CD4-positive, alpha-beta T cell treated with Interferon gamma for 1 hour (primary cell): ENCODE results near the gene ITGA2B.
"Not testable (repeated sequence)": the region's sequence is repeated elsewhere in the genome, so short reads cannot be mapped to it uniquely, and the experiment has no call there.

Experiments
- DNase-seq: peaks from one replicate; pipeline ENCODE4 v3.0.0-alpha.2; 2020

The ITGA2B gene

GRCh38 chr17:44389281-44389680 is at the start of gene ITGA2B:
TSS of gene ITGA2B (minus strand) at chr17:44389649. CDS start at chr17:44389473, 176 bp downstream.
- DNase-seq = no peak

DNA sequence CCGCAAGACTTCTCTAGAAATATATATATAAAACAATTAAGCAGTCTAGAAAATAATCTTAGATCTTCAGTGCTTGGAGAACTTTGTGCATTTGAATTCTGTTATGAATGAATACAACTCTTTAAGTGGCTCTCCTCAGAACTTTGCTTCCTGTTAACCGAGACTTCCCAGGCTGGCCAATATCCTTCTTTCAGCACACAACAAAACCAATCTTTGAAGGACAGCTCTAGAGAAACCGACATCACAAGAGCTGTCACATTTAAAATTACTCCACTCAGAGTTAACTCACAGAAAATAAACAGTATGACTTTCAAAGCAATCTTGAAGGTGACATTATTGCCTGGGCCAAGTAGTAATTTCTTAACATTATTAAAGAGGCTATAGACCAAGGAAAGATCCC is 49.7 kb upstream of the ITGA2B start:
- DNase-seq = no peak

- DNase-seq = no peak
Measured at GRCh38 chr17:44438636-44439035, 49.2 kb upstream of the ITGA2B start.

- no peak for DNase-seq
Measured at GRCh38 chr17:44436336-44436735, 46.9 kb upstream of the ITGA2B start.

DNA sequence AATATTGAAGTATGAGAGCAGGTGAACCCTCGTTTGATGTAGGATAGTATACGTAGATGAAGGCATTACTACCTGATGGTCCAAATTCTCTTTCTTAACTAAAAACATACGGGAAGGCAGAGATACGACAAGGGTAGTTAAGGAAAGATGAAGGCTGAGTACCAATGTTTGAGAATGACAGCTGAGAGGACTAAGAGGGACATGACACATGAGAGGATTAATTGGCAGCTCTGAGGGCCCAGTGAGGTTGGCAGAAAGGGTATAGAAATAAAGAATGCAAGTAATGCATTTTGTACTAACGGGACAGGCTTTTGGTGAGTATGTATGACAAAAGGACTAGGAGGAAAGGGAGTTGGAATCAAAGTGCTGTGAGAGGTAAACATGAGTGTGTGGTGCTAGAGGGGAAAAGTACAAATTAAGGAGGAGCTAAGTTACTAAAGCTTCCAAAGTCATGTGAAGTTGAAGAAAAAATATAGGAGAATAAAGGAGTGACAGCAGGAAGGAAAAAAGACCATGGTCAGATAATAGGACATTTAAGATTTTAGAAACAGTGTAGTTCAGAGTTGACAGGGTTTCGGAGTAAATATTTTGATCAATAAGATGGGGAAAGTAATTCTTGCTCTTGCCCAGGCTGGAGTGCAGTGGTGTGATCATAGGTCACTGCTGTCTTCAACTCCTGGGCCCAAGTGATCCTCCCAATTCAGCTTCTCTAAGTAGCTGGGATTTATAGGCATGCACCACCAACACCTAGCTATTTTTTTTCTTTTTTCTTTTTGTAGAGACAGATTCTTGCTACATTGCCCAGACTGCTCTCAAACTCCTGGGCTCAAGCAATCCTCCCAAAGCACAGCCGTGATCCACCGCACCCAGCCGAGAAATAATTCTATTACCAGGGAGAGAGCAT is 43.1 kb upstream of the ITGA2B start:
- DNase-seq = no peak

- DNase-seq = no peak
Measured at GRCh38 chr17:44424828-44425461, 35.5 kb upstream of the ITGA2B start.

DNA sequence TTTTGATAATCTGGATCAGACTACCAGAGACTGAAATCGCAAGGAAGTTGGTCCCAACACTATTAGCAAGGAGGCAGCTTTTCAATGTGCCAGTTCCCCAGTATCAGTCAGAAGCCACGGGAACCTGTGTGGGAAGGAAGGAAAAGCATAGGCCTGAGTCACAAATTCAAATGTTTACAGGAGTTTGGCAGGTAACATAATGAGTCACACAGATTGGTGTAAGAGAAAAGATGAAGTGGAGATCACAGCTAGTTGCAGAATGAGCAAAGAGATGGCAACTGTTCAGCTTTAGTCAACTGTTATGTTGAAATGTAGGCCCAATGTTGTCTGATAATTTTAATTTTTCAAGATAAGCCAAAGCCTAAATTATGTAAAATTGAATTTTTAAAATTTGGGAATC is 28.1 kb upstream of the ITGA2B start:
- no peak for DNase-seq

DNA sequence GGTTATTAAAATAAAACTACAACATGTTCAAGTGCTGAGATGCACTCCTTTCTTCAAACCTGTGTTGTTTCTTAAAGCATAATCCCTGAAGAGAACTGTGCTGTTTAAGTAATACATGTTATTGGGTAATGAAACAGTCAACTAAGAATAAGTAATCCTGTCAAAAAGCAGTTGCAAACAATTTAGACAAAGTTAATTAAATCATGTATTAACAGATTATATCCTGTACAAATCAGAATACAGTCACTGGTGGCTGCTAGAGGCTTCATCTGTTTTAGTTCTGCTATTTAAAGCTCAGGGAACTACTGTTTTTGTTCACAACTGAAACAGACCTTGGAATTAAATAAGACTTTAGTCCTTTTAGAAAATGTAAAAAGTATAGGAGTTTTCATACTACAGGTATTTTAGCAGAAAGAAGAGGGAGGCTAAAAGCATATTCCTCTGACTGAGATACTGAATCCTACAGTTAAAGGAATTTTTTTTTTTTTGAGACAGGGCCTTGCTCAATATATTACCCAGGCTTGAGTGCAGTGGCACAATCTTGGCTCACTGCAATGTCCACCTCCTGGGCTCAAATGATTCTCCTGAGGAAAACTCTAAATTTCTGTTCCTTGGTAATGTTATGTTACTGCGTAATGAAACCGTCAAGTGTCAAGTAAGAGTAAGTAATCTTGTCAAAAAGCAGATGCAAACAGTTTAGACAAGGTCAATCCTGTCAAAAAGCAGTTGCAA is 27.3 kb upstream of the ITGA2B start:
- DNase-seq = no peak

GRCh38 chr17:44414394-44415155 is 25.1 kb upstream of the ITGA2B start:
- DNase-seq = no peak

- DNase-seq = no peak
Measured at GRCh38 chr17:44409309-44410028, 20.0 kb upstream of the ITGA2B start.

- DNase-seq = no peak
Measured at GRCh38 chr17:44408786-44409185, 19.3 kb upstream of the ITGA2B start.

DNA sequence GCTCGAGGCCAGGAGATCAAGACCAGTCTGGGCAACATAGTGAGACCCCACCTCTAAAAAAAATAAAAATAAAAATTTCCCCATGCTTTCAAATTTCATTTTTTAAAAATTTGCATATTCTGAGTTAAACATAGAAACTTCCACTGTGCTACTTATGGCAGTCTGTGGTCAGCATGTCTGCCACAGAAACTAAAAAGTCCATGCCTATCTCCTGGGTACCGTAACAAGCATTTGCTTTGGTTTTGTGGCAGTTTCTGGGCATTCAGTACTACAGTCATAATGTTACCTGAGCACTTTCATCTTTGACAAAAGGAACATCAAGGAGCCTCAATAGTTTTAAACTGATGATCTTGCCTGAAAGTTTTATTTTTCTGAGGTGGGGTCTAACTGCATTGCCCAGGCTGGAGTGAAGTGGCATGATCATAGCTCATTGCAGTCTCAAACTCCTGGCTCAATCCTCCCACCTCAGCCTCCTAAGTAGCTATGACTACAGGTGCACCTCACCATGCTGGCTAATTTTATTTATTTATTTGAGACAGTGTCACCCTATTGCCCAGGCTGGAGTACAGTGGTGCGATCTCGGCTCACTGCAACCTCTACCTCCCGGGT is 13.2 kb upstream of the ITGA2B start:
- DNase-seq = no peak

GRCh38 chr17:44400226-44400847 is 10.9 kb upstream of the ITGA2B start:
- DNase-seq = no peak

DNA sequence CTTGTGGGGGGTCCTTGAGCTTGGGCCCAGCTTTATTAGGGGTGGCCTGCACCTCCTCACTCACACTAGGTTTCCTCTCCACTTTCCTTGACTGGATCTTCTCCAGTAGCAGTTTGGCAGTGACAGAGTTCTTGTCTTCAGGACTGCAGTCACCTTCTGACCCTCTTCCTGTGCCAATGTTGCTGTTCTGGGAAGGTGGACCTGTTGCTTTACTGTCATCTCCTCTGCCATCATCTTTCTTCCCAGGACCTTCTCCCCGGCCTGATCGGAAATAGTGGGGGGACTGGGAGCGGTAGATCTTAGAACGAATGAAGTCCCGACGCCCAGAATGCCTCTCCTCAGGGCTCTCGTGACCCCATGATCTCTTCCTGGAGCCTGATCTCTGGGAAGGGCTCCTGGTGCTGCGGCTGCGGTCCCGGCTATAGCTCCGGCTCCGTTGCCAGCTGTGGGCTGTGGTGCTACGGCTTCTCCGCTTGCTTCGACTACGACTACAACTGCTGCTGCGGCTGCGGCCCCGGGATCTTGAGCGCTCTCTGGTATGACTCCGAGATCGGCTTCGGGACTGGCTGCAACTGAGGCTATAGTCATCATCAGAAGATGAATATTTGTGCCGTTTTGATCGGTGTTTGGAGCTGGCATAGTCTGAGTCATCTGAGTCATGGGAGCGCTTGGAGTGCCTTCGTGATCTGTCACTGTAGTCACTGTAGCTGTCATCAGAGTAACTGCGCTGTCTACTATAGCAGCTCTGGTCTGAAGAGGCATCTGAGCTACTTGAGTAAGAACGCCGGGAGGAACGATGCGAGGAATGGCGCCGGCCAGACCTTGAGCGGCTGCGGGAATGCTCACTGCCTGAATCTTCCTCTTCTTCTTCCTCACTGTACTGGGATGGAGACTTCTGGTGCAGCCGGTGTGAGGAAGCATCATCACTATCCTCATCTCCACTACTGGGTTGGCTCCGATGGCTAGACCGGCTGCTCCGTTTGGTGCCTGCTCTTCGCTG is 9.5 kb upstream of the ITGA2B start:
- no peak for DNase-seq

DNA sequence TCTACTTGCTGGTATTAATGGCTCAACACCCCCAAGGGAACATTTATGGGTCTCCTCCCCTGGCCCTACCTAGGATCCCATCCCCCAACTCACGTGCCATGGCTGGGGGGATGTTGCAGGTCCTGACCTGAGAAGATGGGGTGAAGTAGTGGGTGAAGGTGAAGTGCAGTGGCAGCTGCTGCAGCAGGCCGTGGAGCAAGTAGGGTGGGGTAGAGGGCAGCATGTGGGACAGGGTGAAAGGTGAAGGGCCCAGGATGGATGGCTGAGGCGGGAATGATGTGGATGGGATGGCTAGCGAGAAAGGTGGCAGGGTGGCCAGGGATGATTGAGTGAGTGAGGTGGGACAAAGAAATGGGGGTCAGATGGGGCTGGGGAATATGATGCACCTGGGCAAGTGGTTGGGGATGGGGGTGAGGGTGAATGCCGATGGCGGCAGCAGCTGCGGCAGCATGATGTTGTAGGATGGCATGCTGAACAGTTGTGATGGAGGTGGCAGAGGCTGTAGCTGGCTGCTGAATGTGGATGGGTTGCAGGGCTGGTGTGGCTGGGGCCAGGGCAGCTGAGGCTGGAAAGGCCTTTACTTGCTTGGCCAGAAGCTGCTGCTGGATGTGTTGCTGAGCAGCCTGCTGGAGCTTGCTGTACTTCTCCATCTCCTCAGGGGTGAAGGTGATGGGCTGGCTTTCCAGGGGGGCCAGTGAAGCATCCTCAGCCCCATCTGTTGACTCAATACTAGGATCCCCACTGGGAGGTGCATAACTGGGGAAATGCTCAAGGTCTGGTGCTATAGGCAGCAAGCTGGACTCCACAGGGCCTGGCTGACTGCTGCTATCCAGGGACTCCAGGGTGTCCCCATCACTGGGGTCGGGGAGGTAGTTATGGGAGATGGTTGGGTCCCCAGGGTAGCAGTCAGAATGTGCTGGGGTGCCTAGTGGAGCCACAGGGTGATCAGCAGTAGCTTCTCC is 8.3 kb upstream of the ITGA2B start:
- DNase-seq = no peak

- no peak for DNase-seq
Measured at GRCh38 chr17:44396946-44397345, 7.5 kb upstream of the ITGA2B start.

GRCh38 chr17:44394833-44395232 is 5.4 kb upstream of the ITGA2B start:
- no peak for DNase-seq

- DNase-seq = not testable (repeated sequence)
Measured at GRCh38 chr17:44394112-44394511, 4.7 kb upstream of the ITGA2B start.
